Transverse colon (tissue), 3 donors: ENCODE data around the gene FAM43B.

Experiments
- POLR2A ChIP-seq: fragments of 450-650 bp; IDR thresholded peaks from one replicate; pipeline ENCODE4 v1.6.1; 2016; ENCODE audit warnings: antibody characterized with exemption, mild to moderate bottlenecking, moderate library complexity
- TF ChIP-seq, protein P1 (sequence below), 5 experiments: fragments of 200-600 bp in 3 of 5; fragments of 450-650 bp in 2 of 5; sonication (generic) in 3 of 5; IDR thresholded peaks; 1 replicate in 2 of 5; 2 replicates in 3 of 5; pipeline ENCODE4 v1.5.1; 2016 to 2017; ENCODE audit warnings: antibody characterized with exemption in 5 of 5, inconsistent platforms in 3 of 5, mild to moderate bottlenecking in 2 of 5, moderate library complexity in 1 of 5

DNA sequence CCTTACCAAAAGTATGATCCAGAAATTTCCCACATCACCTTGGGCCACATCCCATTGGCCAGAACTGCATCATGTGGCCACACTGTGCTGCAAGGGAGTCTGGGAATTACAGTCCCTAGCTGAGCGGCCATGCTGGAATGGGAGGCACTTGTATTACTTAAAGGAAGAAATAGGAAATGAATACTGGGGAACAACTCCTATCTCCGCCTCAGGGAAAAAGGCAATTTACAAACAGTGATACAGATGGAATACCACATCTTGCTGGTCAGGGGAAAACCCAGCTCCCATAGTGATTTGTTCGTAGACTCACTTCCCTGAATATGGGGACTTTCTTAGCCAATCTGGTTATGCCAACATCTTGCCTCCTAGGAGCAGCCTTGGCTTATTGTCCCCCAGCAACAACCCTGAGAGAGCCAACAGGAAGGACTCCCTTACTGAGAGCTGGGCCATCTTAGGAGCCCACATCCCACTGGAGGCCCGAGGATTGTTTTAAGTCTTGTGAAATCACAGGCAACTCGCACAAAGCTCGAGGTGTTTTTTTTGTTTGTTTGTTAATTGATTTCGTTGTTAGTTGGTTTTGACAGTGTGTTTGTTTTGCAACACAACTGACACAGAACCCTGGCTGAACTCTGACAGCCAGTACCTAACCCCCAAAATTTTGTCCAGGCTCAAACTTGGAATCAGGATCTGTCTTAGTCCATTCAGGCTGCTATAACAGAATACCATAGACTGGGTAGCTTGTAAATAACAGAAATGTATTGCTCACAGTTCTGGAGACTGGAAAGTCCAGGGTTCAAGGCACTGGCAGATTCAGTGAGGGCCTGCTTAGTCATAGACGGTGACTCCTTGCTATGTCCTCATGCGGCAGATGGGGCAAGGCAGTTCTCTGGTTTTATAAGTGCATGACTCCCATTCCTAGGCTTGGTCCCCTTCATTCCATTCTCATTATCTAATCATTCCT, 51.4 kb downstream of the FAM43B start:
- TF ChIP-seq, protein P1, sequence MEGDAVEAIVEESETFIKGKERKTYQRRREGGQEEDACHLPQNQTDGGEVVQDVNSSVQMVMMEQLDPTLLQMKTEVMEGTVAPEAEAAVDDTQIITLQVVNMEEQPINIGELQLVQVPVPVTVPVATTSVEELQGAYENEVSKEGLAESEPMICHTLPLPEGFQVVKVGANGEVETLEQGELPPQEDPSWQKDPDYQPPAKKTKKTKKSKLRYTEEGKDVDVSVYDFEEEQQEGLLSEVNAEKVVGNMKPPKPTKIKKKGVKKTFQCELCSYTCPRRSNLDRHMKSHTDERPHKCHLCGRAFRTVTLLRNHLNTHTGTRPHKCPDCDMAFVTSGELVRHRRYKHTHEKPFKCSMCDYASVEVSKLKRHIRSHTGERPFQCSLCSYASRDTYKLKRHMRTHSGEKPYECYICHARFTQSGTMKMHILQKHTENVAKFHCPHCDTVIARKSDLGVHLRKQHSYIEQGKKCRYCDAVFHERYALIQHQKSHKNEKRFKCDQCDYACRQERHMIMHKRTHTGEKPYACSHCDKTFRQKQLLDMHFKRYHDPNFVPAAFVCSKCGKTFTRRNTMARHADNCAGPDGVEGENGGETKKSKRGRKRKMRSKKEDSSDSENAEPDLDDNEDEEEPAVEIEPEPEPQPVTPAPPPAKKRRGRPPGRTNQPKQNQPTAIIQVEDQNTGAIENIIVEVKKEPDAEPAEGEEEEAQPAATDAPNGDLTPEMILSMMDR (IDR thresholded peaks at IDR 0.05): no peak
- TF ChIP-seq POLR2A: no peak
